GM18508 (cell line): ENCODE results near the gene SAMD10.
"Not testable (repeated sequence)": the region's sequence is repeated elsewhere in the genome, so short reads cannot be mapped to it uniquely, and the experiment has no call there.

Experiments used
- ATAC-seq: cut with Tn5 transposase; IDR thresholded peaks from one replicate; pipeline ENCODE4 v1.9.1; 2021; ENCODE audit warnings: moderate number of reproducible peaks; ENCODE audit not compliant: insufficient read depth, unreplicated experiment

Gene SAMD10

GRCh38 chr20:63944078-63944941 lies 35.1 kb downstream of the SAMD10 start:
- no peak for ATAC-seq

GRCh38 chr20:63943808-63944077 lies 35.7 kb downstream of the SAMD10 start:
- no peak for ATAC-seq

DNA sequence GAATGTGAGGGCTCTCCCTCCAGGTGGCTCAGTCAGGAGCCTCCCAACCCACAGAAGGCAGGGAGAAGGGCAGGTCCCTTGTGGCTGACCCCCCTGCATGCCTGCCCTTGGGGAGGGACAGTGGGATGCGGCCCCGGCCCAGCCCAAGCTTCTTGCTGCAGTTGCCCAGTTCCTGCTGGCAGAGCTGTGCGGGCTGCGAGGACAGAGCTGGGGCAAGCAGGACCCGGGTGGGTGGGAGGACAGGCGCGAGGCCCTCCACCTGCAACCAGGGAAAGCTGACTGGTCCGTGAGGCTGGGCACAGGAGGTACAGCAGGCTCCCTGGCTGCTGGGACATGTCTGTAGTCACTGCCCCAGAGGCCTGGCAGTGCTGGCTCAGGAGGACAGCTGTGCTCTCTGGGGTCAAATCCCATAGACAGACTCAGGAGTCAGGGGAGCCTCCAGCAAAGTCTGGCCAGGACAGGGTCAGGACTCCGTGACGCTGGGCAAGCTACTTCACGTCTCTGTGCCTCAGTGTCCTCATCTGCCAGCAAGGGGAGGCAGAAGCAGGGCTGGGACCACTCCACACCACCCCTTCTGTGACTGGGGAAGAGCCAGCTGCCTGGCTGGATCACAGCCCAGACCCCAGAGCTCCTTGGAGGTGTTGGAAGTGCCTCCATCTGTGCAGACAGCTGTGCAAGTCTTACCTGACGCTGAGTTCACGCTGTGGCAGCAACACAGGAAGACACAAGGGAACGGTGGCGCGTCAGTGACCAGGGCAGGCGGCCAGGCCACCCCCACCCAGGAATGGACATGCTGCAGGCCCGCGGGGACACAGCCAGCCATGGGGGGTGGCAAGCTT lies 36.3 kb downstream of the SAMD10 start:
- no peak for ATAC-seq

- no peak for ATAC-seq
Measured at GRCh38 chr20:63942250-63942951, 37.0 kb downstream of the SAMD10 start.

- ATAC-seq: no peak
Measured at GRCh38 chr20:63941282-63942081, 38.0 kb downstream of the SAMD10 start.

DNA sequence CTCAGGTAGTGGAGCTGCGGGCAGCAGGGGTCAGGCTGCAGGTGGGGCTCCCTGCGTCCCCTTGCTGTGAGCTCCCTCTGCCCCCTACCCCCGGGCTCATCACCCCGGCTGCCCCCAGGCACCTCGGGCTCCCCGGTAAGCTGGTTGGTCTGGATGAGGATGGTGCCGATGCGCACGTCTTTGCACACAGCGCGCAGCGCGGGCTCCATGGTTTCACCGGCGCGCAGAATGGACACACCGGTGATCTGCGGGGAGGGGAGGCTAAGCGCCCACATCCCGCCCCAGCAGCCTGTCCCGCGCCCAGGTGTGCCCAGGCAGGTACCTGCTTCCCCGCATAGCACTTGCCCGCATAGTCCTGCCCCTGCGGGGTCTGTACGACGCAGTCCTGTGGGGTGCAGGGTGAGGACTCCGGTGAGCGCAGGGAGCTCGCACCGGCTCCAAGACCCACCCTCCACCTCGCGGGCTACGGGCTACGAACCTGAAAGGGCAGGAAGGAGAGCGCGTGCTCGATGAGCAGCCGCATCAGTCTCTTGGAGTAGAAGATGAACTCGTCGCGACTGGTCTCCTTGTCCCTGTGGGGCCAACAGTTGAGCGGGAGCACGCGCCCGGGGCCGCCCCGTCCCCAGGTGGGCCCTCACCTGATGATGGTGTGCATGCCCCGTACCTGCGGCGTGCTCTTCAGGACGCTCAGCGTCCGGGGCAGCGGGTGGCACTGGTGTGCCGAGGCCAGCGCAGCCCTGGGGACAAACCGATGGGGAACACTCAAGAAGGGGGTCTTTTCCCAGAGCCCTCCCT lies 38.8 kb downstream of the SAMD10 start:
- no peak for ATAC-seq

DNA sequence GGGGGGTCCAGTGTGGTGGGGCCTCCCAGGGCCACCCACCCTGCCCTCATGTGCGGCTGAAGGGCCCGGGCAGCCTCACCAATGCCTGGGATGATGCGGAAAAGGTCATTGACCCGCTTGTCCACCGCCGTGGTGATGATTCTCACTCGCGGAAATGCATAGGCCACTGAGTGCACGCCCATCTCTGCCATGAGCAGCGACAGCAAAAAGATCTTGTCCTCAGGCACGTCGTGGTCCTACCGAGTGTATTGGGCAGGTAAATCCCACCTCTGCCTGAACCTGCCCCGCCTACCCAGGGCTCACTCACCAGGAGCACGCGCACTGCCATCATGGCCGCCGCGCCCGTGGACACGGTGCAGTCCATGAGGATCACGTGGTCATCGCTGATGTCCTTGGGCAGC lies 39.4 kb downstream of the SAMD10 start:
- no peak for ATAC-seq

- no peak for ATAC-seq
Measured at GRCh38 chr20:63939061-63939935, 40.1 kb downstream of the SAMD10 start.

DNA sequence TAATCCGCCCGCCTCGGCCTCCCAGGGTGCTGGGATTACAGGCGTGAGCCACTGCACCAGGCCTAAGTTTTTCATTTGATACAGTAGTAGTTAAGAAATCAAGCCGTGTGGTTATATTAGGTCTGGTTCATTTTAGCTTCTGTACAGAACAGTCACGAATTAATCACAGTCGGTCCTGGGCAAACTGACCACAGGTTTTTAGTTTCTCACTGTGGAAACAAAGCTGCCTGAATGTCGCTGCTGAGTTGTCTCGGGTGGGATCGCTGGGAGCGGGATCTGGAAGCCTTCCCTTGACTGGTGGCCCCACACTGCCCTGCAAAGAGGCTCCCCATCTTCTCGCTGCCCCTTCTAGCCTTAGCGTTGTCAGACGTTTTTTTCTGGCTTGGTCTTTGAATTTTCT lies 41.8 kb downstream of the SAMD10 start:
- ATAC-seq: no peak

- ATAC-seq: no peak
Measured at GRCh38 chr20:63935447-63935846, 44.0 kb downstream of the SAMD10 start.

DNA sequence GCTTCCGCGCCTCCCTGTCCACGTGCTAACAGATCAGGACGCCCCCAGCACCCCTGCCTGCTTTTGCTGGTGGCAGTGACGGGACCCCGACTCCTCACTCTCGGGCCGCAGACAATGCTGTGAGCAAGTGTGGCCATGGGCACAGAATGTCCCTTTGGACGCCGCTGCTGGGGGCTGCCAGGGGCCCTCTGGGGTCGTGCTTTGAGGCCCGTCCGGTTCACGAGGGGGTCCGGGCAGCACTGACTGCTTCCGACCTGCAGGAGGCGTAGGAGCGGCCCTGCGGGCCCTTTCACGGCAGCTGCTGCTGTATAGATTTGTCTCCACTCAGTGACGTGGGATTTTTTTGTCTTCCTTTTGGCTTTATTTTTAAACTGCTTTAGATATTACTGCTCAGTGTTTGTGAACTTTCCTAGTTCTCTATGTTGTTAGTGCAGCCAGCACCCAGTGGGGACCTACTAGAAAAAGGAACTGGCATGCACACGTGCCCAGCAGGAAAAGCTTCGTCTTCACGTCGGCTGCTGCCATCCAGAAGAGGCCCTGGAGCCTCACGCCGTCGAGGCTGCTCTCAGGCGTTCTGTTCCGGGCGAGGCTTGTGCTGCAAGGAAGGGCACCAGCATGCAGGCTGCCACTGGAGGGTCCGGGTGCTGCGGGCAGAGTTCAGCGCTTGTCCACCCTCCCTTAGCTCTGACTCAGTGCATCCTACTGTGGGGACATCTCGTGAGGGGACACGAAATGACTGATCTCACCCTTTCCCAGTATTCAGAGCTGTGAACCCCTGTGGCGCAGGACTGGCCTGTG lies 45.0 kb downstream of the SAMD10 start:
- ATAC-seq: no peak

DNA sequence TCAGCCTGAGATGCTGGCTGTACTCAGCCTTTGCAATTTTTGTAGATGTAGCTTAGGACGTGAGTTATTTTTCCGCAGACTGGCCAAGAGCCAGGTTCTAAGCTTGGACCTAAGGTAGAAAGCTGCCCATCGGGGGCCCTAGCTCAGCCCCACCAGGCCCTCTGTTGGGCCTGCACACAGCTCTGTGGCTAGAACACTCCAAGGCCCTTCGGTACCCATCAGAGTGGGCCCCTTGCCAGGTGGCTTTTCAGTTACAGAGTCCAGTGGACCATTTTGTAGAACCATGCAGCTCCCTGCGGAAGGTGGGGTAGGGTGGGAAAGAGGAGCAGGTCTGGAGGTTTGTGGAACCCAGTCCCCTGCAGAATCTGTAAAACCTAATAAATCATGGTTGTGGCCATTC lies 45.8 kb downstream of the SAMD10 start:
- no peak for ATAC-seq

GRCh38 chr20:63932606-63933160 lies 46.8 kb downstream of the SAMD10 start:
- no peak for ATAC-seq

- no peak for ATAC-seq
Measured at GRCh38 chr20:63931735-63932134, 47.7 kb downstream of the SAMD10 start.

DNA sequence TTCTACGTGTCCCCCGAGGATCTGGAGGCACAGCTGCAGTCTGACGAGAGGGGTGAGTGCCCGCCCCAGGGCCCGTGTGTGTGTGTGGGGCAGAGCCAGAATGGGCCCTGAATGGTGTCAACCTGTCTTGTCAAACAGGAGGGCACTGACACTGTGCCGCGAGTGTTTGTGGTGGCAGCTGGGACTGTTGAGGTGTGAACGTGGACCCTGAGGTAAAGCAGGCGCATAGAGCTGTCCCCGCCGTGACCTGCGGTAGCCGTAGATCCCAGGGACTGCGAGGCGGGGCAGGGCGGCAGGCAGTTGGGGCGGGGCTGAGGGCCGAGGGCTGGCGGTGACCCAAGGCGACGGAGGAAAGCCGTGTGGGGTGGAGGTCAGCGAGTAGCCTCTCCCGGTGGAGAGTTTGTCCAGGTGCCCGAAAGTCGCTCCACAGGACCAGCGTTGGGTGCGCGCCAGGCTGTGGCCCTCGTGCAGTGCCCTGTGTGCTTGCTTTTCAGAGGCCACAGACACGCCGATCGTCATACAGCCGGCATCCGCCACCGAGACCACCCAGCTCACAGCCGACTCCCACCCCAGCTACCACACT lies 48.4 kb downstream of the SAMD10 start:
- ATAC-seq: no peak

- not testable (repeated sequence) for ATAC-seq
Measured at GRCh38 chr20:63929473-63929883, 50.0 kb downstream of the SAMD10 start.

- ATAC-seq: no peak
Measured at GRCh38 chr20:63929071-63929470, 50.4 kb downstream of the SAMD10 start.
